Lower leg skin (tissue), 4 donors: Measurements from ENCODE around the gene VPS51. TPM values are rescaled to one million over a fixed set of nuclear protein-coding genes. Genes with fewer than 3 reads are reported as not detected.

Experiments used
- DNase-seq, 2 donors: peaks; one replicate each; pipeline ENCODE4 v3.0.0-alpha.2; 2019; ENCODE audit warnings: low spot score in 2 of 2
- H3K4me3 ChIP-seq: fragments of 200-600 bp; sonication (generic); 2 replicates; pipeline ENCODE4 v1.5.1; 2017; ENCODE audit warnings: mild to moderate bottlenecking, low read depth; ENCODE audit not compliant: poor library complexity, severe bottlenecking
- CTCF ChIP-seq, 3 donors: fragments of 450-650 bp; IDR thresholded peaks; one replicate each; pipeline ENCODE4 v1.5.1; 2016; ENCODE audit warnings: antibody characterized with exemption in 3 of 3, mild to moderate bottlenecking in 3 of 3, moderate library complexity in 2 of 3
- POLR2A ChIP-seq, 2 donors: fragments of 450-650 bp; IDR thresholded peaks; one replicate each; pipeline ENCODE4 v1.6.1; 2016 to 2017; ENCODE audit warnings: antibody characterized with exemption in 2 of 2, mild to moderate bottlenecking in 1 of 2, moderate library complexity in 1 of 2
- WGBS, 2 donors: methylation state at CpG; one replicate each; pipeline ENCODE4 v1.1.5; 2018; 5-methylcytosine and 5-hydroxymethylcytosine counted together
- intact Hi-C: fragments of 100-400 bp; cut with DNase I; formaldehyde crosslinking; loops from one replicate; pipeline ENCODE4 v1.15.0; 2023; ENCODE audit warnings: low total_unique reads
- total RNA-seq, 4 donors: library from RNA; depleted of rRNA; stranded (reverse); fragments of >200 nt; gene quantifications; one replicate each; pipeline ENCODE4 v1.1.0, GENCODE V29; 2016

VPS51 gene
- total RNA-seq, 4 donors from 2014 or later, result 373 to 932 (median 648) TPM

DNA sequence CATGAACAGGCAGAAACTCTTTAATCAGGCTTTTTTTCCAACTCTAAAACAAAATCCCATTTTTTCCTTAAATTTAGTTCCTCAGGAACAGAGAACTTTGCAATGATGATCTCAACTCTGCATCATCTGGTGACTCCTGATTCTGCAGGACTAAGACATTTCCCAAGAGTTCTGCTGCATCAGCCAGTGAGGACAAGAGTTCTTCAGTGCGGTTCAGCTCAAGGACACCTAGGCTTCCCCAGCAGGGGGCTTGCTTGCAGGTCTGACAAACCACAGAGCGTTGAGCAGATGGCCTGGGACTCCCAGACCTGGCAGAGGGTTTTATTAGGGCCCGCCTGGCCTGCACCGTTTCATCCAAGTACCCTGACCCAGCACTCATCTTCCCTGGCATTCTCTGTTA is 18.6 kb upstream of the VPS51 start:
- WGBS, 2 donors, result 76 to 77% methylated on average over 4 of the region's 4 CpGs
- no peak for DNase-seq
- H3K4me3 ChIP-seq, result no peak overlapping the region
- intact Hi-C loops, result no loop called here
- TF ChIP-seq POLR2A (IDR thresholded peaks at IDR 0.05), result no peak
- no peak for TF ChIP-seq CTCF (IDR thresholded peaks at IDR 0.05)

DNA sequence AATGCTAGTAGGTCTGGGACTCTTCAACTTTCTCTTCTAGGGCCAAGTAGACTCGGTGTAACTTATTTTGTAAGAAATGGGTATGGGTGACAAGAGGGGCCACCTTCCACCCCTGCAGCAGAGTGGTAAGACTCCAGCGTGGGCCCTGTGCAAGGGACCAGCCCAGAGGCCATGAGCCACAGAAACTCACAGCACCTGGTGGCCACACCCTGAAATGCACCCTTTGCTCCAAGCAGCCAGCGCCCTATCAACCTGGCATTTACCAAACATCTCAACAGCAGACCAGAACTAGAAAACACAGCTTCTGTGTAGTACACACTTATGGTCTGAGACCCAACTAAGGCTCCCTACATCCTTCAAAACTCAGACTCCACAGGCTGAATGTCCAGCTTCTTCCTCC is 17.9 kb upstream of the VPS51 start:
- H3K4me3 ChIP-seq, result no peak overlapping the region
- intact Hi-C loops, result no loop called here
- no peak for DNase-seq
- no peak for TF ChIP-seq POLR2A (IDR thresholded peaks at IDR 0.05)
- WGBS, 2 donors, result 57 to 64% methylated on average over 3 of the region's 3 CpGs

DNA sequence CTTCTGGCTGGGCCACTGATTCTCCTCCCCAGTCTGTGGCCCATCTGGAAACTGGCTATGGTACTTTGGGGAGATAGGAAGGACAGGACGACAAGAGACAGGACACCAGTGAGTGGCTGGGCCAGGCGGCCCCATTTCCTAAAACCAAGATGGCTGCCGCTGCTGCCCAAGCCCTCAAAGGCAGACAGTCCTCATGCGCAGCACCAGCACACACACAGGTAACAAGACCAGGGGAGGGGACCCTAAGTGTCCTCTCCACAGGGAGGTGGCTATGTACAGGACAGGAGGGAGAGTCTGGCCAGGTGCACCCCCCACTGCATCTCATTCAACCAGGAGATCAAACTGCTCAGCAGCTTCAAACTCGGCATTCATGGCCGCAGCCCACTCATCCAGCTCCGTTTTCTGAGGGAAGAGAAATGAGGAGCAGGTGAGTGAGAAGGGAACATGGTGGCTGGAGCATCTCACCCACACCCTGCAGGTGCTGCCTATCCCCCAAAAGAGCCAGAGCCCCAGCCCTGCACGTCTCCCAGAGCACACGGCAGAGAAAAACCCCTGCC is 17.1 kb upstream of the VPS51 start:
- no peak overlapping the region for H3K4me3 ChIP-seq
- DNase-seq, result no peak
- 88 to 89% methylated on average over 8 to 9 of the region's 9 CpGs for WGBS, 2 donors
- TF ChIP-seq POLR2A (IDR thresholded peaks at IDR 0.05), result no peak
- TF ChIP-seq CTCF (IDR thresholded peaks at IDR 0.05), result no peak
- intact Hi-C loops, result no loop called here

DNA sequence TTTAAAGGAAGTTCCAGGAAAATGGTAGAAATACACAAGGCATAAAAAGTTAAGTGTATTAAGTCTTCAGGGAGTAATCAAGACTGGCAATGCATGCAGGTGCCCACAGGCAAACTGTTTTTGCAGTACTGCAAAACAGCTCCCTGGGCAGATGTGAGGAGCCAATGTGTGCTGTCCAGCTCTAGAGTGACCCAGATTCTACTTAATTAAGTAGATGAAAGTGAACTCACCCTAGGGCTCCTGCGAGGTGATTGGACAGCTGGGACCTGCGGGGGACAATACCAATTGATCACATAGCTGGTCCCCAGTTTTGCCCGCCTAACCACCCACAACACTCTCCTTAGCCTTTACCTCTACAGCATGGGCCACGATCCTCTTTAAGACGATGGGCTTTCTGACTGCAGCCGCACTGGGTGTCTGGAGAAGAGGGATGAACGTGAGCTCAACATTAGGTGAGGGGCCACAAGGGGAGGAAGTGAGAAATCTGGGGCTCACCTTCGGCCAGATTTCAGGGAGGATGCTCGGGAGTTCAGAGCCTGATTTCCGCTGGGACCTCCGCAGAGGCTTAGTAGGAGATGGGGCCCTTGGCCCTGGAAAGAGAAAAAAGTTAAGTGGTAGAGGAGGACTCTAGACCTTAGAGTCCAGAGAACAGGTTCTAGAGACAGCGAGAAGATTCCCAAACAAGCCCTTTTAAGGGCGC is 12.7 kb upstream of the VPS51 start:
- peak overlapping the region; percentile 28 for H3K4me3 ChIP-seq
- DNase-seq, result no peak
- 3 to 6% methylated on average over 13 of the region's 13 CpGs for WGBS, 2 donors
- TF ChIP-seq CTCF (IDR thresholded peaks at IDR 0.05) (no peak), POLR2A (IDR thresholded peaks at IDR 0.05) (no peak)
- intact Hi-C loops, result loop anchor here (10.0 kb wide), 1 partner anchor 68 kb away; the partner anchor contains the start of gene ARL2

DNA sequence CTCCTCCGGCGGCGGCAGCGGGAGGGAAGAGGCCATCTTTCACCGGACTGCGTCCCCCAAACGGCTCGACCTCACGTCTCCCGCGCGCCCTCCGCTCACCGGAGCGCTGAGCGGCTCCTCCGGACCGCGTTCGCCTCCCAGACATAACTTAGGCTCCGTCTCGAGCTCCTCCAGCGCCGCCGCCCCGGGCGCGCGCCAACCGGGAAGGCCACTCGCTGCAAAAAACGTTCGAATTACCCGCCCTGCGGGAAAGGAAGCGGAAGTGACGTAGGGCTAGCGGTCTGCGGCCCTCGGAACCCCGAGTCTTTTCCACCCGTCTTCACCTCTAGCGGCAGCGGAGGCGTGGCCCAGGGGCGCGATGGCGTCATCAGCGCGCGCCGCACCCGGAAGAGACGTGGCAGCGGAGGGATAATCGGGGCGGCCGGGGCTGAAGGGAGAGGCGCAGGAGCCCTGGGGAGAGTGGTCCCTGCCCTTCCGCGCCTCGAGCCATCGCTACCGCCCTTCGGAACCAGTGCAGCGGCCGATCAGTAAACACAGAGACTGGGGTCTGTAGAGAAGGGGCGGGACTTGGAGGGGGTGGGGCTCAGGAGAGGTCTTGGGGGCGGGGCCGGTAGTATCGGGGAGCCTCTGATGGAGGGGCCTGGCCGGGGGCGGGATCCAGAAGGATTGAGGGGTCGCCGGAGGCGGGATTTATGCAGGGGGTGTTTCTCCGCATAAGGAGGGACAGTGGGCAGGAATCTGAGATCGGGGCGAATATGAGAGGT is 12.0 kb upstream of the VPS51 start, which contains the start of the genes CDCA5 and ZFPL1:
CDCA5 (minus strand) TSS at position 207 of the 764 bp plus-strand sequence; CDS start at position 145, 62 bp downstream.
ZFPL1 (plus strand) TSS at position 389 of the 764 bp plus-strand sequence. CDS start 477 bp downstream, outside the sequence.
- intact Hi-C loops, result loop anchor here (10.0 kb wide), 1 partner anchor 69 kb away; the partner anchor contains the start of gene ARL2
- WGBS, 2 donors, result 0 to 1% methylated on average over 53 to 67 of the region's 79 CpGs
- peak; percentile 93 to 99 for DNase-seq
- peak within 1 kb of the TSS; percentile 28 for H3K4me3 ChIP-seq
- TF ChIP-seq POLR2A (IDR thresholded peaks at IDR 0.05) (peak in 1 of 2 donors; percentile 39), CTCF (IDR thresholded peaks at IDR 0.05) (no peak)
